Left ventricle myocardium inferior (tissue), 1 donor: Measurements from ENCODE around the gene CNGA2. TPM values are rescaled to one million over a fixed set of nuclear protein-coding genes. Genes with fewer than 3 reads are reported as not detected.

Experiments used
- DNase-seq: peaks from one replicate; pipeline ENCODE4 v3.0.0-alpha.2; 2020
- H3K27ac ChIP-seq: fragments of 200-600 bp; replicated peaks from 2 replicates; pipeline ENCODE4 v1.8.0; 2021
- H3K27me3 ChIP-seq: fragments of 200-600 bp; 2 replicates; pipeline ENCODE4 v1.8.0; 2021; ENCODE audit warnings: low read depth
- H3K36me3 ChIP-seq: fragments of 200-600 bp; 2 replicates; pipeline ENCODE4 v1.8.0; 2021
- H3K4me1 ChIP-seq: fragments of 200-600 bp; 2 replicates; pipeline ENCODE4 v1.8.0; 2021
- H3K4me3 ChIP-seq: fragments of 200-600 bp; 2 replicates; pipeline ENCODE4 v1.8.0; 2021; ENCODE audit warnings: mild to moderate bottlenecking, moderate library complexity
- H3K9me3 ChIP-seq: fragments of 200-600 bp; replicated peaks from 2 replicates; pipeline ENCODE4 v1.8.0; 2021
- intact Hi-C: fragments of 100-400 bp; cut with micrococcal nuclease; formaldehyde crosslinking; loops from one replicate; pipeline ENCODE4 v1.11.0; 2022
- total RNA-seq: library from RNA; stranded (reverse); fragmentation: NEBNext Ultra II Directional; extraction: Animal tissue kit (Norgen Biotek cat#: 25700); gene quantifications from one replicate; pipeline ENCODE4 v1.2.1, GENCODE V29; 2021
- TF ChIP-seq, protein P1 (sequence below): fragments of 200-600 bp; IDR thresholded peaks from 2 replicates; pipeline ENCODE4 v1.8.0; 2021; ENCODE audit warnings: antibody characterized with exemption, mild to moderate bottlenecking, borderline replicate concordance
- donor health status: DM: no; HTN: yes; CAD: no; lungs with severe emphysema.

The CNGA2 gene
- total RNA-seq, 1 donor from 2014 or later: not detected

DNA sequence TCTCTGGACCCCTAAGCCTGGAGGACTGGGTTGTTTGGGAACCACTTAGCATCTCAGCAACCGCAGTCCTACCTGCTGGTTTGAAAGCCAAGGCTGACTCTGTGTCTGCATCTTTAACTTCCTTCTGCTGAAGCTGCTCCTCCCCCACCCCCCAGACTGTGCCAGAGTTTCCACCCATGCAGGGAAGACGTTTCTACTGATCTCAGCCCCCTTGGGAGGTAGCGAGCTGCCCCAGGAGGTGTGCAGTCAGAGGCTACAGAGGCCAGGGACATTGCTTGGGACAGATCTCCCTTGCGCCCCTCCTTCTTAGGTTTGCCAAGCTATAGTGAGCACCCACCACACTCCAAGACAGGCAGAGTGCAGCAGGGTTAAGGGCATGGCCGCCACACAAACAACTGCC is 23.4 kb upstream of the CNGA2 start:
- H3K4me1 ChIP-seq: no peaks in the 10 kb centered on the region
- intact Hi-C loops: no loop called here
- no peaks in the 10 kb centered on the region for H3K27me3 ChIP-seq
- DNase-seq: no peak
- H3K27ac ChIP-seq: peak overlapping the region; percentile 63
- H3K4me3 ChIP-seq: no peak overlapping the region
- H3K9me3 ChIP-seq: no peaks in the 10 kb centered on the region
- no peaks in the 10 kb centered on the region for H3K36me3 ChIP-seq
- TF ChIP-seq, protein P1, sequence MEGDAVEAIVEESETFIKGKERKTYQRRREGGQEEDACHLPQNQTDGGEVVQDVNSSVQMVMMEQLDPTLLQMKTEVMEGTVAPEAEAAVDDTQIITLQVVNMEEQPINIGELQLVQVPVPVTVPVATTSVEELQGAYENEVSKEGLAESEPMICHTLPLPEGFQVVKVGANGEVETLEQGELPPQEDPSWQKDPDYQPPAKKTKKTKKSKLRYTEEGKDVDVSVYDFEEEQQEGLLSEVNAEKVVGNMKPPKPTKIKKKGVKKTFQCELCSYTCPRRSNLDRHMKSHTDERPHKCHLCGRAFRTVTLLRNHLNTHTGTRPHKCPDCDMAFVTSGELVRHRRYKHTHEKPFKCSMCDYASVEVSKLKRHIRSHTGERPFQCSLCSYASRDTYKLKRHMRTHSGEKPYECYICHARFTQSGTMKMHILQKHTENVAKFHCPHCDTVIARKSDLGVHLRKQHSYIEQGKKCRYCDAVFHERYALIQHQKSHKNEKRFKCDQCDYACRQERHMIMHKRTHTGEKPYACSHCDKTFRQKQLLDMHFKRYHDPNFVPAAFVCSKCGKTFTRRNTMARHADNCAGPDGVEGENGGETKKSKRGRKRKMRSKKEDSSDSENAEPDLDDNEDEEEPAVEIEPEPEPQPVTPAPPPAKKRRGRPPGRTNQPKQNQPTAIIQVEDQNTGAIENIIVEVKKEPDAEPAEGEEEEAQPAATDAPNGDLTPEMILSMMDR: no peak

DNA sequence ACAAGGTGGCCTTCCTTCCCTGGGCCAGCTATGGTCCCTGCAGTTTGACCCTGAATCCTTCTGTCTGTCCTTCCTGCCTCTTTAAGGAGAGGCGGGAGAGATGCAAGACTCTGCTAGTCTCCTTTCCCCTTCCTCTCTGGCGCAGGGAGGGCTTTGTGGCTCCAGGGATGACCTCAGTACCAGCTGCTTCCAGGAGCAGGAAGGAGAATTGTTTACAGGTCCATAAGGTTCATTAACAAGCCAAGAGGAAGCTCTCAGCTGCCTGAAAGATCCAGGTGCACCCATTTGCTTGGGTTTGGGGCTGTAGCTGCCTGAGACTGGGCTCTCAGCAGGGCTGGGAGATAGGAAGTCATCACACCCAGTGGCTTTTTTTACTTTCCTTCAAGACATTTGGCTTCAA is 22.8 kb upstream of the CNGA2 start:
- H3K36me3 ChIP-seq: no peaks in the 10 kb centered on the region
- DNase-seq: no peak
- H3K4me1 ChIP-seq: no peaks in the 10 kb centered on the region
- intact Hi-C loops: no loop called here
- H3K27ac ChIP-seq: peak overlapping the region; percentile 63
- H3K27me3 ChIP-seq: no peaks in the 10 kb centered on the region
- no peaks in the 10 kb centered on the region for H3K9me3 ChIP-seq
- H3K4me3 ChIP-seq: no peak overlapping the region
- TF ChIP-seq, protein P1: no peak

DNA sequence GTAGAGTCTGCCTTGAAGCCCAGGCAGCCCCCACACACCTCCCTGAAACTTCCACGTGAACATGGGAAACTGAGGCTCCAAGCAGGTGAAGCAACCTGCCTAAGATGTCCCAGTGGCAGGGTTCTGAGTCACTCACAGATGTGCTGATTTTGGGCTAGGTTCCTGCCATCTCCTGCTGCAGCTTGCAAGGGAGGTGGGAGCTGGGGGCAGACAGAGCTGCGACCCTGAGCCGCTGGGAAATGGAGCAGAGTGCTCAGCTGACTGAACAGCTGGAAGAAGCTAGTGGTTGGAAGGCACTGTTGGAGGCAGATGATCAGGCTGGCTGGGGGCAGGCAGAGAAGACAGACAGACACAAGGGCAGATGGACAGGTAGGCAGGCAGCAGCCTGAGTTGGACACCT is 22.3 kb upstream of the CNGA2 start:
- DNase-seq: no peak
- no peaks in the 10 kb centered on the region for H3K36me3 ChIP-seq
- TF ChIP-seq, protein P1: no peak
- H3K27me3 ChIP-seq: no peaks in the 10 kb centered on the region
- no peaks in the 10 kb centered on the region for H3K9me3 ChIP-seq
- intact Hi-C loops: no loop called here
- H3K27ac ChIP-seq: peak overlapping the region; percentile 63
- H3K4me3 ChIP-seq: no peak overlapping the region
- H3K4me1 ChIP-seq: no peaks in the 10 kb centered on the region

DNA sequence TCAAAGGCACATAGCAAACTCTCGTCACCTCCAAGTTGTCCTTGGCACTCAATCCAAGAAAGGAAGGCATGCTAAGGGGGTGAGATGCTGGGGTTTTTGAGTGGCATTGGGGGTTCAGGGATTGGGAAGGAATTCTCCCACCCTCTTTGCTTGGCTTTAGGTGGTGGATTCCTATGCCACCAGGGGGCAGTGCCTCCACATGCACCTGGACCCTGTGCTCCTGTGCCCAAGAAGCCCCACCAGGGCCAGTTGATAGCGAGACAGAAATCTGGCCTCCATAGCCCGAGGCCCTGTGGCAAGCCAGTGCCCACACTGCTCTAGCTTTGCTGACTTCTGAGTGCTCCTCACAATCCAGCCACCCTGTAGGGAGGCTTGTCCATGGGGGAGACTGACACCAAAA is 20.7 kb upstream of the CNGA2 start:
- H3K4me3 ChIP-seq: no peak overlapping the region
- no peak for DNase-seq
- no peaks in the 10 kb centered on the region for H3K4me1 ChIP-seq
- intact Hi-C loops: no loop called here
- H3K36me3 ChIP-seq: no peaks in the 10 kb centered on the region
- no peak overlapping the region for H3K27ac ChIP-seq
- TF ChIP-seq, protein P1: peak; percentile 58
- H3K27me3 ChIP-seq: no peaks in the 10 kb centered on the region
- no peaks in the 10 kb centered on the region for H3K9me3 ChIP-seq

DNA sequence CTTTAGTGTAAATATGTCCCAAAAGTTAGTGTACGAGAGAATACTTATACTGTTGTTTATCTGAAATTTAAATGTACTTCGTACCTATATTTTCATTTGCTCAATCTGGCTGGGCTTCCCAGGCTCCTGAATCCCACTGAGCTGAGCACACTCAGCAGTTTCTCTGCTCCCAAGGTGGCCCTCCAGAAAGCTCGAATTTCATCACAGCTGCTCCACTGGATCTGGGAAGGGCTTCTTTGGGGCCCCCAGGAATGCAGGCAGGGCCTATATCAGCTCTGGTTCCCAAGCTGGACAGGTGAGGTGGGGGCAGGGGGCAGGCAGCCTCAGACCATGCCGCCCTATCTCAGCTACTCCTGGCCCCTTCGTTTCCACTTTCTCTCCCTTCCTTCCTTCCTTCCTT is 20.2 kb upstream of the CNGA2 start:
- TF ChIP-seq, protein P1: no peak
- intact Hi-C loops: no loop called here
- DNase-seq: no peak
- Histone ChIP-seq H3K4me3 (no peak overlapping the region), H3K27ac (no peak overlapping the region), H3K9me3 (no peaks in the 10 kb centered on the region), H3K4me1 (no peaks in the 10 kb centered on the region), H3K36me3 (no peaks in the 10 kb centered on the region), H3K27me3 (no peaks in the 10 kb centered on the region)

DNA sequence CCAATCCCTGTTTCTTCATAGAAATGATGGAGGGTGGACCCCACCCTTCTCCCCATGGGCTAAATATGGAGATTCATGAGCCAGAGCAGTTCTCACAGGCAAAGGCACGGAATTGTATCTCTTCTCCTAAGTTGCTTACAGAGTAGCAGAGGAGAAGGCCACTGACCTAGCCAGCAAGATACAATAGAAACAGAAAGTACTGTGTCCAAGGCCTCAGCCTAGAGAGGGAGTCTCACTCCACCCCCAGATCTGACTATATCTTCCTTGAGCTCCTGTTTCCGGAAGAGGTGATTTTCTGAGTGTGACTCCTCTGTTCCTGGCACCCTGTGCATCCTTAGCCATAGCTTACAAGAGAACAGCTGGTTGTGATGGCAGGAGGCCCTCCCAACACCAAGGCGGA is 18.8 kb upstream of the CNGA2 start, which contains the start of gene FATE1:
TSS of gene FATE1 (plus strand) at position 284 of the 400 bp plus-strand sequence. CDS start at position 369, 85 bp downstream.
- TF ChIP-seq, protein P1: no peak
- no peak within 1 kb of the TSS for H3K4me3 ChIP-seq

More for the DNA sequence above, 18.8 kb upstream of the CNGA2 start, which contains the start of gene FATE1:
- Histone ChIP-seq H3K9me3 (no peaks in the 10 kb centered on the region), H3K36me3 (no peaks in the 10 kb centered on the region), H3K4me1 (no peaks in the 10 kb centered on the region), H3K27ac (no peak within 1 kb of the TSS), H3K27me3 (no peaks in the 10 kb centered on the region)
- intact Hi-C loops: no loop called here
- no peak for DNase-seq
